ENCODE results near the gene STK32C. TPM values are rescaled to one million over a fixed set of nuclear protein-coding genes. Genes with fewer than 3 reads are reported as not detected.

The STK32C gene
- total RNA-seq, 1 donor from 2014 or later = 4.7 TPM

DNA sequence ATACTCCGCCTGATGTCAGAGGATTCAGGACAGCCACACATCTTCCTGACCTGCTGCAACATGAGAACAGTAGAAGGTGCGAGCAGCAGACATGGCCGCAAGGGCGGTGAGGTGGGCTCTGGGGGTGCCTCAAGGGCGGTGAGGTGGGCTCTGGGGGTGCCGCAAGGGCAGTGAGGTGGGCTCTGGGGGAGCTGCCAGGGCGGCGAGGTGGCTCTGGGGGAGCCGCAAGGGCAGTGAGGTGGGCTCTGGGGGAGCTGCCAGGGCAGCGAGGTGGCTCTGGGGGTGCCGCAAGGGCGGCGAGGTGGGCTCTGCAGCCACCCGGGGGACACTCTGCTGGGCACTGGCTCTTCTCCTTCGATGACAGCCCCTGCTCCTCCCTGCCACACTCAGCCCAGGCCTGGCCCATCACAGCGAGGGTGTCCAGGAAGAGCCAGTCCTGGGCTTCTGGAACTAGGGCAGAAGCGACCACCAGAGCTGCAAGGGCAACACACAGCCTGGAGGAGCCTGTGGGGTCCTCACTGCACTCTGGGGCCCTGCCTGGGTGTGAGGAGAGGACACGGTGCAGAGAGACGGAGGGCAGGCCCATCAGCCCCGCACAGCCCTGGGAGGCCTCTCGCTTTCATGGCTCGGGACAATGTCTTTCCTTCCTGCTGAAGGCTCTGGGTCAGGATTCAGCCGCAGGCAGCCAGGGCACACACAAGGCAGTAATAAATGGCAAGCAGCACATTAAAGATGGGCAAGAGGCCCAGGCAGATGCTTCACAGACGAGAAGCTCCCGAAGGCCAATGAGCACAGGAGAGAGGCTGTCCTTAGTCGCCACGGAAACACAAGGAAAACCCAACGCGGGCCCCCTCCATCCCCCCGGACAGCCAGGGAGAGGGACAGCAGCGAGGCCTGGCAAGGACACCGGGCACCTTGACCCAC, 42.5 kb downstream of the STK32C start:
- Histone ChIP-seq H3K4me1 (peaks cover 17% of the 10 kb centered on the region), H3K27ac (no peak overlapping the region), H3K27me3 (no peaks in the 10 kb centered on the region), H3K36me3 (no peaks in the 10 kb centered on the region), H3K4me3 (no peak overlapping the region), H3K9me3 (no peaks in the 10 kb centered on the region)
- intact Hi-C loops (cut with DNase I) = no loop called here
- no peak for DNase-seq (ENCODE audit: extremely low spot score in 2 of 2)
- TF ChIP-seq POLR2A (IDR thresholded peaks at IDR 0.05) = no peak
- TF ChIP-seq CTCF (IDR thresholded peaks at IDR 0.05) = no peak
- TF ChIP-seq POLR2AphosphoS5 (IDR thresholded peaks at IDR 0.05; ENCODE audit: insufficient read depth in 1 of 2, low read depth in 1 of 2) = no peak

GRCh38 chr10:132264306-132264950, 43.3 kb downstream of the STK32C start:
- no peak overlapping the region for H3K4me3 ChIP-seq
- intact Hi-C loops (cut with DNase I) = no loop called here
- H3K36me3 ChIP-seq = no peaks in the 10 kb centered on the region
- no peak overlapping the region for H3K27ac ChIP-seq
- no peak for DNase-seq (ENCODE audit: extremely low spot score in 2 of 2)
- H3K27me3 ChIP-seq = no peaks in the 10 kb centered on the region
- H3K9me3 ChIP-seq = no peaks in the 10 kb centered on the region
- H3K4me1 ChIP-seq = peaks cover 17% of the 10 kb centered on the region
- TF ChIP-seq CTCF (IDR thresholded peaks at IDR 0.05) (no peak), POLR2A (IDR thresholded peaks at IDR 0.05) (no peak), POLR2AphosphoS5 (IDR thresholded peaks at IDR 0.05; ENCODE audit: insufficient read depth in 1 of 2, low read depth in 1 of 2) (no peak)

DNA sequence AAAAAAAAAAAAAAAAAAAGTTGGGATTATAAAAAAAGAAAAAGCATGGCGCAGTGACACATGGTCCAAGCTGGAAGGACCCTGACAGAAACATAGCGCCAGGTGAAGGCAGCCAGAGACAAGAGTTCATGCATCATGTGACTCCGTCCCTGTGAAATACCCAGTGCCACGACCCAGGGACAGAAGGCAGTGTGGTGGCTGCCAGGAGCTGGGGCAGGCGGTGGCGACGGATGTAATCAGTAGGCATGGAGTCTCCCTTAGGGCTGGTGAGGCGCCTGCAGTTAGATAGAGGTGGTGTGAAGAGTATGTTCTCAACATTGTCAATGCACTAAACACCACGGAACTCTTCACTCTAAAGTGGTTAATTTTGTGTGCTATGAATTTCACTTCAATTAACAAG, 43.9 kb downstream of the STK32C start:
- H3K27me3 ChIP-seq = no peaks in the 10 kb centered on the region
- no peaks in the 10 kb centered on the region for H3K9me3 ChIP-seq
- H3K4me3 ChIP-seq = no peak overlapping the region
- intact Hi-C loops (cut with DNase I) = no loop called here
- H3K36me3 ChIP-seq = no peaks in the 10 kb centered on the region
- peaks cover 17% of the 10 kb centered on the region for H3K4me1 ChIP-seq
- no peak for DNase-seq (ENCODE audit: extremely low spot score in 2 of 2)
- H3K27ac ChIP-seq = no peak overlapping the region
- TF ChIP-seq CTCF (IDR thresholded peaks at IDR 0.05) (no peak), POLR2A (IDR thresholded peaks at IDR 0.05) (no peak), POLR2AphosphoS5 (IDR thresholded peaks at IDR 0.05; ENCODE audit: insufficient read depth in 1 of 2, low read depth in 1 of 2) (no peak)

GRCh38 chr10:132259702-132260482, 47.9 kb downstream of the STK32C start:
- intact Hi-C loops (cut with DNase I) = no loop called here
- Histone ChIP-seq H3K9me3 (no peaks in the 10 kb centered on the region), H3K4me3 (no peak overlapping the region), H3K36me3 (no peaks in the 10 kb centered on the region), H3K27me3 (no peaks in the 10 kb centered on the region), H3K27ac (no peak overlapping the region), H3K4me1 (no peaks in the 10 kb centered on the region)
- no peak for DNase-seq (ENCODE audit: extremely low spot score in 2 of 2)
- TF ChIP-seq POLR2AphosphoS5 (IDR thresholded peaks at IDR 0.05; ENCODE audit: insufficient read depth in 1 of 2, low read depth in 1 of 2) (no peak), POLR2A (IDR thresholded peaks at IDR 0.05) (no peak), CTCF (IDR thresholded peaks at IDR 0.05) (no peak)
